ENCODE results near the gene RHCG. TPM values are rescaled to one million over a fixed set of nuclear protein-coding genes. Genes with fewer than 3 reads are reported as not detected.

Gene RHCG
- total RNA-seq, 1 experiment from 2014 or later = 0.28 TPM

DNA sequence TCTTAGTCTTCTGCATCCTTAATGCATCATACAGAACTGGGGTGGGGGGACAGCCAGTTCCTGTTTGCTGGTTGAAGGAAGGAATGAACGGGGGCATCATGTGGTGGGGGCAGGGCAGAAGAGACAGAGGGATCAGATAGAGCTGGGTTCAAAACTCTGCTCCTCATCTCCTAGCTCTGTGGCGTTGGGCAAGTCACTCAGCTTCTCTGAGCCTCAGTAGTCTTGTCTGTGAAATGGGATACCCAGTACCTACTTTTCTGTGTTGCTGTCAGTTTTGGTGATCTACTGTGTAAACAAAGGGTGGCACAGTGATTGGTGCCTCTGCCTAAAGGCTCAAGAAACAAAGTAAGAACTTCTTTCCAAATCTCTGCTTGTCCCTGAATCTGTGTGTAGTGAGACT, 36.3 kb downstream of the RHCG start:
- Mint-ChIP-seq H3K27ac (0 out of 7 replicates have a peak overlapping the region, but pooled peaks of 1 of the 3 experiments have one; percentile 32), H3K4me1 (peaks cover 31 to 41% of the 10 kb centered on the region in 2 experiments), H3K36me3 (ENCODE audit: insufficient read depth in 1 of 3, low read depth in 3 of 3) (no peaks in the 10 kb centered on the region; a peak in 1 of 7 replicates), H3K9me3 (peaks cover 2 to 7% of the 10 kb centered on the region in 2 experiments; a peak in 2 of 5 replicates), H3K27me3 (ENCODE audit: low read depth) (peaks cover 69% of the 10 kb centered on the region), H3K4me3 (no peak overlapping the region)
- no peak overlapping the region for H2BK5ac ChIP-seq (ENCODE audit: insufficient read length, low read length)
- no peak overlapping the region for H2BK20ac ChIP-seq (ENCODE audit: low read depth, low read length, poor library complexity, severe bottlenecking)
- H3K4me2 ChIP-seq (ENCODE audit: insufficient read depth, insufficient read length, low read length) = no peak overlapping the region
- WGBS (ENCODE audit: extremely low coverage, insufficient read length, low lambda C conversion rate) = no CpG with 5 or more reads among the region's 2 CpGs
- H3K4ac ChIP-seq (ENCODE audit: low read depth, low read length) = no peak overlapping the region
- H3K18ac ChIP-seq (ENCODE audit: insufficient read length, low read depth, low read length) = no peak overlapping the region
- no peak overlapping the region for H2BK15ac ChIP-seq (ENCODE audit: low read depth, low read length)
- H3K79me1 ChIP-seq (ENCODE audit: insufficient read depth, low read depth, low read length, poor library complexity, severe bottlenecking) = no peaks in the 10 kb centered on the region
- H4K91ac ChIP-seq (ENCODE audit: insufficient read length, low read depth, low read length) = no peak overlapping the region
- H3K9me3 ChIP-seq (ENCODE audit: control insufficient read depth, low read depth, low read length) = no peaks in the 10 kb centered on the region
- no peak overlapping the region for H3K27ac ChIP-seq (ENCODE audit: insufficient read length, low read depth, low read length)
- H2AFZ ChIP-seq (ENCODE audit: low read length) = no peak overlapping the region
- TF ChIP-seq CTCF (conservative IDR thresholded peaks at IDR 0.05) = no peak
- H3K79me2 ChIP-seq (ENCODE audit: insufficient read depth, low read length) = no peaks in the 10 kb centered on the region
- DNase-seq = no peak
- H3K23ac ChIP-seq (ENCODE audit: insufficient read length, low read depth, low read length) = no peak overlapping the region
- H2BK12ac ChIP-seq (ENCODE audit: insufficient read length, low read depth, low read length) = no peak overlapping the region
- H2BK120ac ChIP-seq (ENCODE audit: low read depth, low read length, poor library complexity, severe bottlenecking) = no peak overlapping the region
- no peak overlapping the region; the same call in 1 of the 2 replicates for H3K14ac ChIP-seq (ENCODE audit: insufficient read depth, low read length)
- no peaks in the 10 kb centered on the region for H3K4me1 ChIP-seq (ENCODE audit: insufficient read depth, low read length)
- no peak overlapping the region for H2AK5ac ChIP-seq (ENCODE audit: insufficient read length, low read length)
- H3K56ac ChIP-seq (ENCODE audit: insufficient read length, low read depth, low read length) = no peak overlapping the region
- H4K20me1 ChIP-seq (ENCODE audit: control insufficient read depth, insufficient read depth, insufficient read length) = no peaks in the 10 kb centered on the region
- no peak overlapping the region for H4K8ac ChIP-seq (replicated peaks; ENCODE audit: insufficient read length, low read depth, low read length)
- no peak overlapping the region for H3T11ph ChIP-seq (ENCODE audit: low read length)
- no peak overlapping the region for H4K5ac ChIP-seq (ENCODE audit: insufficient read length, low read depth, low read length)
- H3K9ac ChIP-seq (ENCODE audit: extremely low read depth, insufficient read length, low read length) = no peak overlapping the region
- H3K23me2 ChIP-seq (ENCODE audit: insufficient read length, low read depth, low read length, poor library complexity, severe bottlenecking) = no peaks in the 10 kb centered on the region
- H3K27me3 ChIP-seq (ENCODE audit: insufficient read depth, low read length) = peaks cover 8% of the 10 kb centered on the region; the same call in 1 of the 2 replicates

Data from H9 (cell line).